ENCODE results near the gene PER2.
A peak's percentile ranks its signal among the peaks of the same experiment; 100 is the strongest.
"Not testable (repeated sequence)": the region's sequence is repeated elsewhere in the genome, so short reads cannot be mapped to it uniquely, and the experiment has no call there.

The PER2 gene, protein sequence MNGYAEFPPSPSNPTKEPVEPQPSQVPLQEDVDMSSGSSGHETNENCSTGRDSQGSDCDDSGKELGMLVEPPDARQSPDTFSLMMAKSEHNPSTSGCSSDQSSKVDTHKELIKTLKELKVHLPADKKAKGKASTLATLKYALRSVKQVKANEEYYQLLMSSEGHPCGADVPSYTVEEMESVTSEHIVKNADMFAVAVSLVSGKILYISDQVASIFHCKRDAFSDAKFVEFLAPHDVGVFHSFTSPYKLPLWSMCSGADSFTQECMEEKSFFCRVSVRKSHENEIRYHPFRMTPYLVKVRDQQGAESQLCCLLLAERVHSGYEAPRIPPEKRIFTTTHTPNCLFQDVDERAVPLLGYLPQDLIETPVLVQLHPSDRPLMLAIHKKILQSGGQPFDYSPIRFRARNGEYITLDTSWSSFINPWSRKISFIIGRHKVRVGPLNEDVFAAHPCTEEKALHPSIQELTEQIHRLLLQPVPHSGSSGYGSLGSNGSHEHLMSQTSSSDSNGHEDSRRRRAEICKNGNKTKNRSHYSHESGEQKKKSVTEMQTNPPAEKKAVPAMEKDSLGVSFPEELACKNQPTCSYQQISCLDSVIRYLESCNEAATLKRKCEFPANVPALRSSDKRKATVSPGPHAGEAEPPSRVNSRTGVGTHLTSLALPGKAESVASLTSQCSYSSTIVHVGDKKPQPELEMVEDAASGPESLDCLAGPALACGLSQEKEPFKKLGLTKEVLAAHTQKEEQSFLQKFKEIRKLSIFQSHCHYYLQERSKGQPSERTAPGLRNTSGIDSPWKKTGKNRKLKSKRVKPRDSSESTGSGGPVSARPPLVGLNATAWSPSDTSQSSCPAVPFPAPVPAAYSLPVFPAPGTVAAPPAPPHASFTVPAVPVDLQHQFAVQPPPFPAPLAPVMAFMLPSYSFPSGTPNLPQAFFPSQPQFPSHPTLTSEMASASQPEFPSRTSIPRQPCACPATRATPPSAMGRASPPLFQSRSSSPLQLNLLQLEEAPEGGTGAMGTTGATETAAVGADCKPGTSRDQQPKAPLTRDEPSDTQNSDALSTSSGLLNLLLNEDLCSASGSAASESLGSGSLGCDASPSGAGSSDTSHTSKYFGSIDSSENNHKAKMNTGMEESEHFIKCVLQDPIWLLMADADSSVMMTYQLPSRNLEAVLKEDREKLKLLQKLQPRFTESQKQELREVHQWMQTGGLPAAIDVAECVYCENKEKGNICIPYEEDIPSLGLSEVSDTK (N-terminal part only)

GRCh38 chr2:238287737-238288649 is at the start of gene PER2:
PER2 (minus strand) TSS chr2:238288610; CDS start chr2:238277936, 10,674 bp downstream.
- Histone ChIP-seq H3K4me3 (ENCODE audit: insufficient read length, low read depth) (peak within 1 kb of the TSS; percentile 89), H3K36me3 (ENCODE audit: insufficient read depth, insufficient read length, low read length) (no peaks in the 10 kb centered on the region), H3K27me3 (ENCODE audit: insufficient read depth, insufficient read length) (peaks cover 15% of the 10 kb centered on the region), H3K9ac (ENCODE audit: insufficient read length, low read depth) (peak within 1 kb of the TSS; percentile 89), H3K9me3 (ENCODE audit: insufficient read depth, low read length) (no peaks in the 10 kb centered on the region), H3K4me1 (ENCODE audit: insufficient read depth, insufficient read length) (peaks cover 36% of the 10 kb centered on the region)
- TF ChIP-seq YY1 (IDR thresholded peaks at IDR 0.05; ENCODE audit: insufficient read depth, insufficient read length): no peak
- TF ChIP-seq SUZ12 (IDR thresholded peaks at IDR 0.05; ENCODE audit: extremely low read depth, insufficient read depth, insufficient read length): no peak
- TF ChIP-seq ZNF274 (IDR thresholded peaks at IDR 0.05; ENCODE audit: low read depth, low read length): no peak
- DNase-seq (ENCODE audit: low read depth, low spot score): no peak

- no peak for DNase-seq (ENCODE audit: low read depth, low spot score)
- no peaks in the 10 kb centered on the region for H3K9me3 ChIP-seq (ENCODE audit: insufficient read depth, low read length)
- no peaks in the 10 kb centered on the region for H3K27me3 ChIP-seq (ENCODE audit: insufficient read depth, insufficient read length)
- H3K36me3 ChIP-seq (ENCODE audit: insufficient read depth, insufficient read length, low read length): peaks cover 37% of the 10 kb centered on the region
- TF ChIP-seq YY1 (IDR thresholded peaks at IDR 0.05; ENCODE audit: insufficient read depth, insufficient read length) (no peak), ZNF274 (IDR thresholded peaks at IDR 0.05; ENCODE audit: low read depth, low read length) (no peak), SUZ12 (IDR thresholded peaks at IDR 0.05; ENCODE audit: extremely low read depth, insufficient read depth, insufficient read length) (no peak)
- no peak overlapping the region for H3K9ac ChIP-seq (ENCODE audit: insufficient read length, low read depth)
- no peak overlapping the region for H3K4me3 ChIP-seq (ENCODE audit: insufficient read length, low read depth)
- no peaks in the 10 kb centered on the region for H3K4me1 ChIP-seq (ENCODE audit: insufficient read depth, insufficient read length)
Observed at GRCh38 chr2:238337846-238338245, 49.4 kb upstream of the PER2 start.

DNA sequence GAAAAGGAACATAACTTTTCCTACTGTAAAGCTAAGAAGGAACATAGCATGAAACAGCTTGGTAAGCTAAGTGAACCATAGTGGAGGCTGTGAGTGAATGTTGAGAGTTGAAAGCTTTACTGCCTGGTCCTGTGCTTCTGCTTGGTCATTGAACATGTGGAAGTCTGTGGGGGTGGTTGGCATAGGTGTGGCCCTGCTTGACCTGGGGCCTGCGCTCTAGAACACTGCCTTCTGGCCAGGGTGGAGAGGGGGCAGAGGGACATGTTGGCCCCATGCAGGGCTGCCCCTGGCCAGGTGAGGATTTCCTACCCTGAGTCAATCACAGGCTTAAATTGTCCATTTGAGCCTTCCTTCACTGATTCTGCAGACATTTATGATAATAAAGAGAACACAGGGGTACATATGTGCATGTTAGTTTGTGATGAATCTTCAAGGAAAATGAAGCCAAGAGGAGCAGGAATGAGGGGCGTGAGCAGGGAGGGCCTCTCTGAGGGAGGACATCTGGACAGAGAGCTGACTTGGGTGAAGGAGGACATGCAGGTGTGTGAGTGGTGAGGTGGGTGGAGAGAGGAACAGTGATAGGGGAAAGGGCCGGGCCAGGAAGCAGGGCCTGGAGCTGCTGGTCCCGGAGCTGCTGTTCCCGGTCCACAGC is 48.5 kb upstream of the PER2 start:
- no peak for TF ChIP-seq ZNF274 (IDR thresholded peaks at IDR 0.05; ENCODE audit: low read depth, low read length)
- no peak for TF ChIP-seq SUZ12 (IDR thresholded peaks at IDR 0.05; ENCODE audit: extremely low read depth, insufficient read depth, insufficient read length)
- TF ChIP-seq YY1 (IDR thresholded peaks at IDR 0.05; ENCODE audit: insufficient read depth, insufficient read length): no peak
- no peaks in the 10 kb centered on the region for H3K27me3 ChIP-seq (ENCODE audit: insufficient read depth, insufficient read length)
- no peak for DNase-seq (ENCODE audit: low read depth, low spot score)
- no peaks in the 10 kb centered on the region for H3K4me1 ChIP-seq (ENCODE audit: insufficient read depth, insufficient read length)
- H3K36me3 ChIP-seq (ENCODE audit: insufficient read depth, insufficient read length, low read length): peaks cover 43% of the 10 kb centered on the region
- no peak overlapping the region for H3K4me3 ChIP-seq (ENCODE audit: insufficient read length, low read depth)
- no peak overlapping the region for H3K9ac ChIP-seq (ENCODE audit: insufficient read length, low read depth)
- no peaks in the 10 kb centered on the region for H3K9me3 ChIP-seq (ENCODE audit: insufficient read depth, low read length)

DNA sequence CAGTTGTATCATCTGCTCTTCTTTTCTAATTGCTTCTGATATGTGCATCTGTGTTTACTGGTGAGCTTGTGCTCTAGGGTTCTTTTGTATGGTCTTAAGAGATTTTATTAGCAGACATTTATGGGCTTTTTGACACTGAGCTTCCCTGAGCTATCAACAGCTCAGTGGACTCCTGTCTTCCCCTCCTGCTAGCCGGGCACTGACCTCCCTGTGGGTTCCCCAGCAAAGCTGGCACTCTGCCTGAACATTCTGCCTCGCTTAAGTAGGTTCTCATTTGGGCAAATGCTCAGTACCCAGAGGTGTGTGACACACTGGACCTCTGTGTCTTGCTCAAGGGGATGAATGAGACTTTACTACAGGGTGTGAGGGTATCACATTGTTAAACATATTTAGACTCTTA is 47.7 kb upstream of the PER2 start:
- H3K9me3 ChIP-seq (ENCODE audit: insufficient read depth, low read length): no peaks in the 10 kb centered on the region
- no peak overlapping the region for H3K9ac ChIP-seq (ENCODE audit: insufficient read length, low read depth)
- H3K36me3 ChIP-seq (ENCODE audit: insufficient read depth, insufficient read length, low read length): peaks cover 49% of the 10 kb centered on the region
- no peak overlapping the region for H3K4me3 ChIP-seq (ENCODE audit: insufficient read length, low read depth)
- no peaks in the 10 kb centered on the region for H3K4me1 ChIP-seq (ENCODE audit: insufficient read depth, insufficient read length)
- H3K27me3 ChIP-seq (ENCODE audit: insufficient read depth, insufficient read length): no peaks in the 10 kb centered on the region
- TF ChIP-seq SUZ12 (IDR thresholded peaks at IDR 0.05; ENCODE audit: extremely low read depth, insufficient read depth, insufficient read length) (no peak), YY1 (IDR thresholded peaks at IDR 0.05; ENCODE audit: insufficient read depth, insufficient read length) (no peak), ZNF274 (IDR thresholded peaks at IDR 0.05; ENCODE audit: low read depth, low read length) (no peak)
- no peak for DNase-seq (ENCODE audit: low read depth, low spot score)

- not testable (repeated sequence) for H3K27me3 ChIP-seq (ENCODE audit: insufficient read depth, insufficient read length); H3K4me1 ChIP-seq (ENCODE audit: insufficient read depth, insufficient read length); H3K9ac ChIP-seq (ENCODE audit: insufficient read length, low read depth); H3K9me3 ChIP-seq (ENCODE audit: insufficient read depth, low read length); DNase-seq (ENCODE audit: low read depth, low spot score); H3K4me3 ChIP-seq (ENCODE audit: insufficient read length, low read depth)
- peaks cover 50% of the 10 kb centered on the region for H3K36me3 ChIP-seq (ENCODE audit: insufficient read depth, insufficient read length, low read length)
Observed at GRCh38 chr2:238335591-238335990, 47.2 kb upstream of the PER2 start.

GRCh38 chr2:238334885-238335284 is 46.5 kb upstream of the PER2 start:
- H3K27me3 ChIP-seq (ENCODE audit: insufficient read depth, insufficient read length): no peaks in the 10 kb centered on the region
- H3K9me3 ChIP-seq (ENCODE audit: insufficient read depth, low read length): no peaks in the 10 kb centered on the region
- peaks cover 57% of the 10 kb centered on the region for H3K36me3 ChIP-seq (ENCODE audit: insufficient read depth, insufficient read length, low read length)
- DNase-seq (ENCODE audit: low read depth, low spot score): no peak
- H3K4me3 ChIP-seq (ENCODE audit: insufficient read length, low read depth): no peak overlapping the region
- H3K4me1 ChIP-seq (ENCODE audit: insufficient read depth, insufficient read length): no peaks in the 10 kb centered on the region
- H3K9ac ChIP-seq (ENCODE audit: insufficient read length, low read depth): no peak overlapping the region
- TF ChIP-seq SUZ12 (IDR thresholded peaks at IDR 0.05; ENCODE audit: extremely low read depth, insufficient read depth, insufficient read length): no peak
